GM19395 (cell line): Measurements from ENCODE around the gene SRSF7.
"Not testable (repeated sequence)": the region's sequence is repeated elsewhere in the genome, so short reads cannot be mapped to it uniquely, and the experiment has no call there.

Experiments used
- ATAC-seq: cut with Tn5 transposase; IDR thresholded peaks from one replicate; pipeline ENCODE4 v1.9.1; 2021; ENCODE audit warnings: mild to moderate bottlenecking, moderate library complexity; ENCODE audit not compliant: unreplicated experiment

Gene SRSF7

GRCh38 chr2:38734299-38735058, 16.7 kb downstream of the SRSF7 start:
- no peak for ATAC-seq

- no peak for ATAC-seq
Observed at GRCh38 chr2:38733300-38733971, 17.7 kb downstream of the SRSF7 start.

GRCh38 chr2:38731684-38732221, 19.4 kb downstream of the SRSF7 start:
- ATAC-seq: no peak

- no peak for ATAC-seq
Observed at GRCh38 chr2:38731090-38731489, 20.1 kb downstream of the SRSF7 start.

GRCh38 chr2:38728694-38729093, 22.5 kb downstream of the SRSF7 start:
- no peak for ATAC-seq

- ATAC-seq: no peak
Observed at GRCh38 chr2:38727661-38728060, 23.5 kb downstream of the SRSF7 start.

GRCh38 chr2:38723173-38723572, 28.0 kb downstream of the SRSF7 start:
- peak; percentile 63 for ATAC-seq

GRCh38 chr2:38722271-38723061, 28.7 kb downstream of the SRSF7 start:
- ATAC-seq: peak; percentile 45

- no peak for ATAC-seq
Observed at GRCh38 chr2:38720613-38721241, 30.4 kb downstream of the SRSF7 start.

GRCh38 chr2:38719706-38720105, 31.5 kb downstream of the SRSF7 start:
- no peak for ATAC-seq

- ATAC-seq: no peak
Observed at GRCh38 chr2:38718601-38719000, 32.6 kb downstream of the SRSF7 start.

- ATAC-seq: no peak
Observed at GRCh38 chr2:38716185-38716584, 35.0 kb downstream of the SRSF7 start.

GRCh38 chr2:38714941-38715340, 36.2 kb downstream of the SRSF7 start:
- ATAC-seq: not testable (repeated sequence)

GRCh38 chr2:38713338-38713737, 37.8 kb downstream of the SRSF7 start:
- ATAC-seq: no peak

GRCh38 chr2:38712871-38713270, 38.3 kb downstream of the SRSF7 start:
- ATAC-seq: no peak

- no peak for ATAC-seq
Observed at GRCh38 chr2:38712413-38712812, 38.7 kb downstream of the SRSF7 start.

GRCh38 chr2:38711558-38711957, 39.6 kb downstream of the SRSF7 start:
- ATAC-seq: no peak

- peak; percentile 72 for ATAC-seq
Observed at GRCh38 chr2:38709567-38710194, 41.5 kb downstream of the SRSF7 start.

- no peak for ATAC-seq
Observed at GRCh38 chr2:38708900-38709566, 42.1 kb downstream of the SRSF7 start.

- ATAC-seq: not testable (repeated sequence)
Observed at GRCh38 chr2:38708491-38708890, 42.7 kb downstream of the SRSF7 start.
